Pulmonary artery endothelial cell (primary cell): ENCODE data around the gene SNTN. TPM values are rescaled to one million over a fixed set of nuclear protein-coding genes. Genes with fewer than 3 reads are reported as not detected.
"Not testable (repeated sequence)": the region's sequence is repeated elsewhere in the genome, so short reads cannot be mapped to it uniquely, and the experiment has no call there.

Experiments
- DNase-seq: peaks from one replicate; pipeline ENCODE4 v3.0.0-alpha.2; 2011; ENCODE audit warnings: low read depth, low spot score
- total RNA-seq: library from RNA; depleted of rRNA; stranded (reverse); fragments of >200 nt; gene quantifications from 2 replicates; pipeline ENCODE4 v1.2.3, GENCODE V29; 2014

Gene SNTN
- total RNA-seq: not detected in 2 replicates

DNA sequence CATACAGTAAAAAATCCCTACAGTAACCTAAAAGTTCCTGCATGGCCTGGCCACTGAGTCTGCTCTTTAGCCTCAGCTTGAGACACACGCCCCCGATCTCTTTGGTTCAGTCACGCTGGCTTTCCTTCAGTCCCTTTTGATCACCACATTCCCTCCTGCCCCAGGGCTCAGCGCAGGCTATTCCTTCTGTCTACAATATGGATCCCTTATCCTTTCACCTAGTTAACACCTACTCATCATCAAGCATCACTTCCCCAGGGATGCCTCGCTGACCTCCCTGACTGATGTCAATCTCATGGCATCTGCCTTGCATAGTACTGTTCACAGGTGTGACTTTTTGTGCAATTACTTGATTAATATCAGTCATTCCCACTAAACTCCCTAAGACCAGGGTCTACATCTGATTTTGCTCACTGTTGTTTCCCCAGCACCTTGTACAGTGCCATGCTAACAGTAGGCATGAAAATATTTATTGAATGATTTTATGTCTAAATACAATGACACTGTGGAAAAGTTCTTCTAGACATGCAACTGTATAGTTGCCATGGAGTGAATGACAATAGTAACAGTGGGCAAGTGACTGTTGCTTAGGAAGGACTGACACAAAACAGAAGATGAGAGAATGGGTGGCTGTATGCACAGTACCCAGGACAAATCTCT, at the start of gene SNTN:
TSS of gene SNTN (plus strand) at position 610 of the 660 bp plus-strand sequence. CDS start at position 623, 13 bp downstream.
- DNase-seq: no peak

DNA sequence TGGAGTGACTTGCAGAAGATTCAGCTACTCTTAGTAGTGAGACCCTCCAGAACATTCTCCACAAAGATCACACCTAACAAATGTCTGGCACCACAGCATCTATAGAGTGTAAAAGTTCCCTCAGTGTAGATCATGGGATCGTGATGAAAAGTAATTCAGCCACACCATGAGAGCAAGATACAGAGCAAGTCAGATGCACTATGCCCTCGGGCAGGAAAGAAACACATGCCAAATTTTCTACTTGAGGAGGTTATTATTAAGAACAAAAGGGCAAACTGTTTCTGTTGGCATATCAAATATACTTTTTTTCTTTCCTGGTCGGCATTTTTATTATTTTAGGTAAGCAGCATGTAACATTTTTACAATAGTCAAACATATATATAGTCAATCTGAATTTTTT, 44.8 kb upstream of the SNTN start:
- DNase-seq: no peak

DNA sequence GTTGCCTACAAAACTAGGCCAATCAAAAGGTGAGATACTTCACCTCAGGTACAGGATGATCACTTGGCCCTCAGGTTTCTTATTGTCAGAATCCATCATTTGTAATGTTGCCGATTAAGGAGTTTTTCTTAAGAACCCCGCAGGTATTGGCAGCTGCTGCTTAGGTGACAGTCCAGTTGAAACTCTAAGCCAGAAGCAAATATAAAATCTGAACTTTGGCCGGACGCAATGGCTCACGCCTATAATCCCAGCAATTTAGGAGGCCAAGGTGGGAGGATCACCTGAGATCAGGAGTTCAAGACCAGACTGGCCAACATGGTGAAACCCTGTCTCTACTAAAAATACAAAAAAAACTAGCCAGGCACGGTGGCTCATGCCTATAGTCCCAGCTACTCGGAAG, 43.1 kb upstream of the SNTN start:
- no peak for DNase-seq

- DNase-seq: no peak
Measured at GRCh38 chr3:63609834-63610233, 42.6 kb upstream of the SNTN start.

GRCh38 chr3:63611382-63611781, 41.1 kb upstream of the SNTN start:
- DNase-seq: no peak

GRCh38 chr3:63613561-63613960, 38.9 kb upstream of the SNTN start:
- no peak for DNase-seq

DNA sequence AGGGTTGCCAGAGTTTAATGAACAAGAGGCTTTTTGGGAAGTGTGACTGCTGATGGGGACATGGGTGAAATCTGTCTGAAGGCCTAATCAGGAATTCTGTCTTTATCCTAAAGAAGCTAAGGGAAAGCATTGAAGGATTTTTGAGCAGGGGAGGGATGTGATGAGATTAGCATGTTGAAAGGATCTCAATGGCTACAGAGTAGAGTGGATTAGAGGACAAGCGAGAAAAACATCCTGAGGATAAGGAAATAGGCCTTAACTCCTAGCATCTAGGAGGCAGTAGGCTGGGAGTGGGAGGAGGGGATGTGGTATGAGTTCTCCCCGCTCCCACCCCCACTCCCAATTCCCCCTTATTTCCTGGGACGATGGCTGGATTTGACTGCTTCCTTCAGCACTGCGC, 35.1 kb upstream of the SNTN start:
- no peak for DNase-seq

DNA sequence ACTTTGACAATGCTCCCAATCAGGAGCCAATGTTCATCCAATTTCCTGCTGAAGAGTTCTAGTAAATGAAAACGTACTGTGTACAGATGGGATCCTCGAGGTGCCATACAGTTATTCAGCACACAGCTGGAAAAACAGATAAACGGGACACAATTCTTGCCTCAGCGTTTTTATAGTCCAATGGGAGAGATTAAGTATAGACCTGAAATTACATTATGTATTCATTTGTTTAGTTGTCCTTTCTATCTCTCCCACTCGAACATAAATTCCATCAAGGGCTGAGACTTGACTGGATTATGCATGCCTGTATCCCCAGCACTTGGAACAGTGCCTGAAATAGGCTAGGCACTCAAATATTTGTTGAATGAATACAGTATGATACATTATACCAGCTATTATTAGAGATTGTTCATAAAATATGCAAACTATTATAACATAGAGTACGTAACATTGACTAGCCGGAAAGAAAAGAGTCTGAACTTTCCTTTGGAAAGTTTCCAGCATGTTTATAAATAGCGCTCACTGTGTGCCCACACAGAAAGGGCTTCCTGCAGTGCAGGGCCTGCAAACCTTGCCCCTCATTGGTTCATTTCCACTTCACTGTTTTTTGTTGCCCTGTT, 27.4 kb upstream of the SNTN start:
- no peak for DNase-seq

DNA sequence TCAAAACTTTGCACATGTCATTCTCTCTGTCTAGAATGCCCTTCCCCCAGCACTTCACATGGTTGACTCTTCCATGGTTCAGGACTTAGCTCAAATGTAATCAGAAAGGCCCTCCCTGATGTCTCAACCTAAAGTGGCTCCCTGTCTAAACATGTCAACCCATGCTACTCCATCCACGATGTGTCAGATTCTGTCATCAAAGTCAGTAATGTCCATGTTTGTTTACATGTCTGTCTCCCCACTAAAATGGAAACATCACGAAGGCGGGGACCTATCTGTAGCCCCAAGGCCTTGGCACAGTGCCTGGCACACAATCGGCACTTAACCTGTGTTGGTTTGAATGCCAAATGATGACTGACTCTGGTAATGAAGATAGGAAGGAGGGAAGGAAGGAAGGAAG, 20.8 kb upstream of the SNTN start:
- no peak for DNase-seq

DNA sequence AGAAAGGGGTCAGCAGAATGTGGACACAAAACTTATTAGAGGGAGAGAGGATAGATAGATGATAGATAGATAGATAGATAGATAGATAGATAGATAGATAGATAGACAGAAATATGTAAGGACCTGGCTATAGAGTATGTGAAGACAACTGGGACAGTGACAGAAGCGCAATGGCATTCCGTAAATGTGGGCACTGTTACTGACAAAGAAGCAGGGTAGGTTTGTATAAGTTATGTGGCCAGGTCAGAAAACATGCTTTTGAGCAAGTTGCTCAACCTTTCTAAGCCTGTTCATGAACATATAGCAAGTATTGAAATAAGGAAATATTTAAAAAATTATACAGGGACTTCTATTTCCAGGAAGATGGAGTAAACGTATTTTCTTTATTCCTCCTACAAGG, 17.3 kb upstream of the SNTN start:
- DNase-seq: no peak

DNA sequence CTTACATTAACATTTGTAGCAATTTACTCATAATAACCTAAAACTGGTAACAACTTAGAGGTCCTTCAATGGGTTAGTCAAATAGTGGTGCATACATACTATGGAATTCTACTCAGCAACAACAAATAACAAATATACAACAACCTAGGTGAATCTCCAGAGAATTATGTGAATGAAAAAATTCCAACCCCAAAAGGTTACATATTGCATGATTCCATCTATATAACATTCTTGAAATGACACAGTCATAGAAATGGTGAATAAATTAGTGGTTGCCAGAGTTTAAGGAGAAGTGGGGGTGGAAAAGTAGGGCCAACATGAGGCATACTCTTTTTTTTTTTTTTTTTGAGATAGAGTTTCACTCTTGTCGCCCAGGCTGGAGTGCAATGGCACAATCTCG, 12.7 kb upstream of the SNTN start:
- DNase-seq: no peak

- DNase-seq: no peak
Measured at GRCh38 chr3:63642488-63642887, 10.0 kb upstream of the SNTN start.

GRCh38 chr3:63644212-63644797, 8.2 kb upstream of the SNTN start:
- DNase-seq: no peak

- not testable (repeated sequence) for DNase-seq
Measured at GRCh38 chr3:63644928-63645781, 7.3 kb upstream of the SNTN start.

DNA sequence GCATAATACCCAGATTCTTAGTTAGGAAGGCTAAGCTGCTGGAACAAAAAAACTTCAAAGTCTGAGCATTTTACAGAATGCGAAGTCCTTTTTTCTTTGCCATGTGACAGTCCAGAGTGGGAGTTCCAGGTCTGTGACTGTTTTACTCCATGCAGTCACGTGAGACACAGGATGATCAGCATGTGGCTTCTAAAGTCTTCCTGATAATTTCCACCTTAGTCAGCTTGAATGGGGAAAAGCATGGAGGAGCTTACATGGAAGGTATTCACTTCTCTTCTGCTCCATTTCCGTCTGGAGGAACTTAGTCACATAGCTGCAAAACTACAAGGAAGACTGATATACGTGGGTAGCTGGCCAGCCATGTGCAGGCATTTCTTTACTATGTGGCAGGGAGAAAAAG, 1.7 kb downstream of the SNTN start:
- DNase-seq: no peak

GRCh38 chr3:63654931-63655330, 2.5 kb downstream of the SNTN start:
- DNase-seq: no peak

DNA sequence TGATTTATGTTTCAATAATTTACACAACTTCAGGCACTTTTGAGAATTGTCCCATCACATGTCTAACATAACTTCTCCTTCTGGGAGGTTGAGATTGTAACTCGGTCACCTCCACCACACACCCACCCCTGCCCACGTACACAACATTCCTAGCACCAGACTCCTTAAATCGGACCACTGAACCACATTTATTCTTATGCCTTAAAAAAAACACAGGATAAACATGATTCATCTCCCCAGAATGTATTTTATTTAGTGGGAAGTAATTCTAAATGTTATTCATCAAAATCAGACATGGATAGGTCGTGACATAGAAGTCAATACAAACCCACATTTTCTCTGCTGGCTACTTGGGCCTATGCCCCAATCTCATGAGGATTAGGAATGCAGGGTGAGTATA, 3.0 kb downstream of the SNTN start:
- DNase-seq: no peak

- DNase-seq: no peak
Measured at GRCh38 chr3:63656786-63657185, 4.3 kb downstream of the SNTN start.

DNA sequence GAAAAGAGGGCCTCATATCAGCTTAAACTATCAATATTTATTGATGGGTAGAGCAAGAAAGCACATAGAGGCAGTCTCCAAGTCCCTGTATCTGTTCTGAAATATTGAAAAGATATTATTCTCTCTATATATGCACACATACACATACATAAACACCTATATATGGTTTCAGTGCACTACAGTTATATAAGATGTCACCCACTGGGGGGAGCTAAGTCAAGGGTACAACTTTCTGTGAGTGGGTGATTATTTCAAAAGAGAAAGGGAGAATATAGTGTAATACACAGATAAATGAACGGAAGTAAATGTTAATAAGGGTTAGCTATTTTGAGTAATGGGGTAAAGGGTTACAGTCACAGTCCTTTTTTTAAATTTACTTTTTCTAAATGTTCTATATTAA, 8.8 kb downstream of the SNTN start:
- no peak for DNase-seq

DNA sequence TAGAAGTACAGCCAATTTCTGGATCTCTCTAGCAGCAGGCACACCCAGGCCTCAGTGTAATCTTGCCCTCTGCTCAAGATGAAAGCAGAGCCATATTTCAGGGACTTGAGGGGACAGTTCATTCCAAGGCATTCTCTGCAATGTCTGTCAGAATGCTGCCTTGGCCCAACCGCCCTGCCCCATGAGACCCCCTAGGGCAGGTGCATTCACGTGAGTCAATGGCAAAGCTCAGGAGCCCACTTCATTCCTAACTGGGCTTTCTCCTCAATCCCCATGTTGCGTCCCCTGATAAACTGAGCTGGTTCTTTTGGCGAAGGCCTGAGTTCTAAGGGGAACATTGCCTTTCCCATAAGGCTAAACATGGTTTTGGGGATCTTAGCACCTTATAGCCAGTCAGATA, 9.5 kb downstream of the SNTN start:
- DNase-seq: no peak

DNA sequence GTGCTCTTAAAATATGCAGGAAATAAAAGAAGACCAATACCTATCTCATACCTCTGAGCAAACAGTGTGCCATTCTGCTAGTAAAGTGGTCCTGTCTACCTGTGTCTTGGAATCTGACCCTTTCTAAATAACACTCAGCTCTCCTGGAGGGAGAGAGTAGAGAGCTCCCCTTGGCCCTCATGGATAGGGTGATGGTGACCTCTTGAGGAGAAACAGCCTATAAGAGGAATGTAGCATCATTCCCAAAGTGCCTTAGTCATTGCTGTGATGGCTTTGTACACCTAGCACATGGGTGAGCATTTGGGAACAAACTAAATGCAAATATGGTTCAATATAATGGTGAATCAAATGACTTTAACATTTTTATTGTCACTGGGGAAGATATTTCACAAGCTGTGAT, 10.0 kb downstream of the SNTN start:
- DNase-seq: no peak

DNA sequence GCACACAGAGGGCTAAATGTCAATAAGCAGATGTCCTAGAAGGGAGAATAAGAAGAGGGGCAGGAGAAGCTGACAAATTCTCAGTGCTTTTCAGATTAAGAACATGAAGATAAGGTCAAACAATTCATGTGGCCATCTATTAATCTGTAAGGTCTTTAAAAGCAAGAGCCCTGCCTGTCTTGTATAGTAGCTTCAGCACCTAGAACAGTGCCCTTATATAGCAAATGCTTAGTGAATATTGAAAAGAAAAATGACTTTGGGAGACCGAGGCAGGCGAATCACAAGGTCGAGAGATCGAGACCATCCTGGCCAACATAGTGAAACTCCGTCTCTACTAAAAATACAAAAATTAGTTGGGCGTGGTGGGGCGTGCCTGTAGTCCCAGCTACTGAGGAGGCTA, 18.1 kb downstream of the SNTN start:
- DNase-seq: no peak
